Transverse colon (tissue), 4 donors: Measurements from ENCODE around the gene SNX5. TPM values are rescaled to one million over a fixed set of nuclear protein-coding genes. Genes with fewer than 3 reads are reported as not detected.
A peak's percentile ranks its signal among the peaks of the same experiment; 100 is the strongest.

ENCODE experiments used
- DNase-seq: peaks from one replicate; pipeline ENCODE4 v3.0.0-alpha.2; 2019
- H3K27ac ChIP-seq, 4 donors: fragments of 200-600 bp; sonication (generic); 2 replicates each; pipeline ENCODE4 v1.5.1; 2016 to 2018; ENCODE audit warnings: inconsistent platforms in 4 of 4
- H3K27me3 ChIP-seq: fragments of 200-600 bp; sonication (generic); 2 replicates; pipeline ENCODE4 v1.5.1; 2017; ENCODE audit warnings: inconsistent platforms
- H3K36me3 ChIP-seq, 4 donors: fragments of 200-600 bp; sonication (generic); 2 replicates each; pipeline ENCODE4 v1.5.1; 2017 to 2019; ENCODE audit warnings: inconsistent platforms in 4 of 4
- H3K4me1 ChIP-seq, 4 donors: fragments of 200-600 bp; sonication (generic); 2 replicates each; pipeline ENCODE4 v1.5.1; 2017 to 2020; ENCODE audit warnings: inconsistent platforms in 4 of 4
- H3K4me3 ChIP-seq, 4 donors: fragments of 200-600 bp; sonication (generic); 1 replicate in 1 of 4; 2 replicates in 3 of 4; pipeline versions ENCODE4 v1.5.1 to v1.6.1; 2017 to 2019; ENCODE audit warnings: inconsistent platforms in 4 of 4
- H3K9me3 ChIP-seq, 2 donors: fragments of 200-600 bp; sonication (generic); 2 replicates each; pipeline ENCODE4 v1.5.1; 2017 to 2019; ENCODE audit warnings: inconsistent platforms in 2 of 2
- EP300 ChIP-seq: sonication (generic); formaldehyde crosslinking; IDR thresholded peaks from one replicate; pipeline ENCODE4 v1.6.1; 2017; ENCODE audit warnings: antibody characterized with exemption, low read depth
- POLR2A ChIP-seq: fragments of 450-650 bp; IDR thresholded peaks from one replicate; pipeline ENCODE4 v1.6.1; 2016; ENCODE audit warnings: antibody characterized with exemption, mild to moderate bottlenecking, moderate library complexity
- POLR2AphosphoS5 ChIP-seq, 3 donors: sonication (generic); formaldehyde crosslinking; IDR thresholded peaks; one replicate each; pipeline ENCODE4 v1.6.1; 2016; ENCODE audit warnings: antibody characterized with exemption in 3 of 3
- WGBS, 2 donors: methylation state at CpG; one replicate each; pipeline ENCODE4 v1.1.5; 2018; ENCODE audit warnings: low coverage in 1 of 2; 5-methylcytosine and 5-hydroxymethylcytosine counted together
- in situ Hi-C, 4 donors: fragments of 200-750 bp; cut with MboI; loops; one replicate each; pipeline versions ENCODE4 v1.15.0 to v1.15.1; 2017; ENCODE audit warnings: low sequenced_read_pairs in 3 of 4, low pct_ligation_motif_present in 1 of 4, low pct_unique_long_range_greater_than_20kb in 1 of 4
- intact Hi-C: fragments of 100-400 bp; cut with DNase I; formaldehyde crosslinking; loops from one replicate; pipeline ENCODE4 v1.15.1; 2023; ENCODE audit warnings: low total_unique reads
- total RNA-seq, 4 donors: library from RNA; depleted of rRNA; stranded (reverse); fragments of >200 nt; gene quantifications; one replicate each; pipeline ENCODE4 v1.1.0, GENCODE V29; 2016
- TF ChIP-seq, protein P1 (sequence below), 5 experiments: fragments of 200-600 bp in 3 of 5; fragments of 450-650 bp in 2 of 5; sonication (generic) in 3 of 5; IDR thresholded peaks; 1 replicate in 2 of 5; 2 replicates in 3 of 5; pipeline ENCODE4 v1.5.1; 2016 to 2017; ENCODE audit warnings: antibody characterized with exemption in 5 of 5, inconsistent platforms in 3 of 5, mild to moderate bottlenecking in 2 of 5, moderate library complexity in 1 of 5

The SNX5 gene
- total RNA-seq, 4 donors from 2014 or later, result 91.9 to 160 (median 122) TPM

- 8 to 11% methylated on average over 1 of the region's 1 CpG for WGBS, 2 donors
- TF ChIP-seq POLR2A (no peak), POLR2AphosphoS5 (IDR thresholded peaks at IDR 0.05) (no peak), EP300 (no peak)
- TF ChIP-seq, protein P1, sequence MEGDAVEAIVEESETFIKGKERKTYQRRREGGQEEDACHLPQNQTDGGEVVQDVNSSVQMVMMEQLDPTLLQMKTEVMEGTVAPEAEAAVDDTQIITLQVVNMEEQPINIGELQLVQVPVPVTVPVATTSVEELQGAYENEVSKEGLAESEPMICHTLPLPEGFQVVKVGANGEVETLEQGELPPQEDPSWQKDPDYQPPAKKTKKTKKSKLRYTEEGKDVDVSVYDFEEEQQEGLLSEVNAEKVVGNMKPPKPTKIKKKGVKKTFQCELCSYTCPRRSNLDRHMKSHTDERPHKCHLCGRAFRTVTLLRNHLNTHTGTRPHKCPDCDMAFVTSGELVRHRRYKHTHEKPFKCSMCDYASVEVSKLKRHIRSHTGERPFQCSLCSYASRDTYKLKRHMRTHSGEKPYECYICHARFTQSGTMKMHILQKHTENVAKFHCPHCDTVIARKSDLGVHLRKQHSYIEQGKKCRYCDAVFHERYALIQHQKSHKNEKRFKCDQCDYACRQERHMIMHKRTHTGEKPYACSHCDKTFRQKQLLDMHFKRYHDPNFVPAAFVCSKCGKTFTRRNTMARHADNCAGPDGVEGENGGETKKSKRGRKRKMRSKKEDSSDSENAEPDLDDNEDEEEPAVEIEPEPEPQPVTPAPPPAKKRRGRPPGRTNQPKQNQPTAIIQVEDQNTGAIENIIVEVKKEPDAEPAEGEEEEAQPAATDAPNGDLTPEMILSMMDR (IDR thresholded peaks at IDR 0.05), result no peak
- intact Hi-C loops, result no loop called here
- Histone ChIP-seq H3K27ac (peak overlapping the region in 3 of 4 donors; percentile 34 to 48 (median 46)), H3K27me3 (no peaks in the 10 kb centered on the region), H3K4me3 (no peak overlapping the region), H3K36me3 (no peaks in the 10 kb centered on the region), H3K9me3 (no peaks in the 10 kb centered on the region), H3K4me1 (peaks cover 6 to 38% (median 25%) of the 10 kb centered on the region in 4 donors)
- DNase-seq, result no peak
- in situ Hi-C loops, result loop anchor here in 2 of 4 donors (25.0 kb wide), 2 partner anchors 259 to 409 kb away; no protein-coding TSS in a partner anchor
Measured at GRCh38 chr20:17921774-17922173, 46.8 kb downstream of the SNX5 start.

GRCh38 chr20:17919149-17919548 lies 49.4 kb downstream of the SNX5 start:
- DNase-seq, result no peak
- in situ Hi-C loops, result loop anchor here in 2 of 4 donors (25.0 kb wide), 2 partner anchors 257 to 407 kb away; no protein-coding TSS in a partner anchor

GRCh38 chr20:17917832-17918618 lies 50.6 kb downstream of the SNX5 start:
- Histone ChIP-seq H3K27me3 (no peaks in the 10 kb centered on the region), H3K9me3 (no peaks in the 10 kb centered on the region), H3K4me3 (no peak overlapping the region), H3K36me3 (no peaks in the 10 kb centered on the region), H3K4me1 (peaks cover 0 to 8% (median 4%) of the 10 kb centered on the region in 4 donors), H3K27ac (no peak overlapping the region)
- intact Hi-C loops (no loop called here), in situ Hi-C loops (loop anchor here in 2 of 4 donors (25.0 kb wide), 2 partner anchors 256 to 406 kb away; no protein-coding TSS in a partner anchor)
- WGBS, 2 donors, result 76 to 89% methylated on average over 4 to 7 of the region's 7 CpGs
- TF ChIP-seq, protein P1 (IDR thresholded peaks at IDR 0.05), result no peak
- TF ChIP-seq EP300, result no peak
- no peak for TF ChIP-seq POLR2A
- TF ChIP-seq POLR2AphosphoS5 (IDR thresholded peaks at IDR 0.05), result no peak
- no peak for DNase-seq

More at GRCh38 chr20:17919149-17919548, 49.4 kb downstream of the SNX5 start:
- Histone ChIP-seq H3K9me3 (no peaks in the 10 kb centered on the region), H3K4me3 (no peak overlapping the region), H3K27me3 (no peaks in the 10 kb centered on the region), H3K27ac (no peak overlapping the region), H3K36me3 (no peaks in the 10 kb centered on the region), H3K4me1 (peaks cover 0 to 12% (median 4%) of the 10 kb centered on the region in 4 donors)
- TF ChIP-seq, protein P1 (IDR thresholded peaks at IDR 0.05), result no peak
- TF ChIP-seq POLR2AphosphoS5 (IDR thresholded peaks at IDR 0.05), result no peak
- TF ChIP-seq EP300, result no peak
- TF ChIP-seq POLR2A, result no peak
- intact Hi-C loops, result no loop called here
- WGBS, 2 donors, result 94 to 95% methylated on average over 6 to 8 of the region's 8 CpGs

DNA sequence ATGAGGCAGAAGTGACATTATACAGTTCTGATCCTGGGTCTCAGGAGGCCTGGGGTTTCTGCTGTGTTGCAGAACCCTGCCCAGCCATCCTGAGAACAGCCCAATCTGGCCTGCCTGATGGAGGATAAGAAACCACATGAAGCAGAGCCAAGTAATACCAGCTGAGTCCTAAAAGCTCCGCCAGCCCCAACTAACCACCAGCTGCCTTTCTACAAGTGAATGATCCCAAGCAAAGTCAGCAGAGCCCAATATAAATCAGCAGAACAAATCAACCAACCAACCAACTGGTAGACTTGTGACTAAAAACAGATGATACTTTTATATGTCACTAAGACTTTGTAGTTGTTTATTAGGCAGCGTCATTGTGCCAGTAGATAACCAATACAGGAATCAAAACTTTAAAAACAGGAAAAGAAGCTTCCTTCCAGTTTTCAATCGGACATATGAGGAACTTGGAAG lies 52.1 kb downstream of the SNX5 start:
- no peak overlapping the region for H3K4me3 ChIP-seq
- in situ Hi-C loops, result loop anchor here in 2 of 4 donors (25.0 kb wide), 2 partner anchors 254 to 404 kb away; no protein-coding TSS in a partner anchor
- DNase-seq, result no peak

More for the DNA sequence above, 52.1 kb downstream of the SNX5 start:
- TF ChIP-seq, protein P1 (IDR thresholded peaks at IDR 0.05), result no peak
- TF ChIP-seq POLR2A (no peak), EP300 (no peak), POLR2AphosphoS5 (IDR thresholded peaks at IDR 0.05) (no peak)
- peak overlapping the region in 1 of 4 donors; percentile 18 for H3K27ac ChIP-seq
- no peaks in the 10 kb centered on the region for H3K36me3 ChIP-seq
- H3K9me3 ChIP-seq, result no peaks in the 10 kb centered on the region
- no peaks in the 10 kb centered on the region for H3K27me3 ChIP-seq
- WGBS, 2 donors, result 43 to 62% methylated on average over 1 to 3 of the region's 3 CpGs
- peaks cover 0 to under 1% (median under 1%) of the 10 kb centered on the region in 4 donors for H3K4me1 ChIP-seq
- intact Hi-C loops, result no loop called here
